ENCODE results near the gene SPTLC1.
A peak's percentile ranks its signal among the peaks of the same experiment; 100 is the strongest.
"Not testable (repeated sequence)": the region's sequence is repeated elsewhere in the genome, so short reads cannot be mapped to it uniquely, and the experiment has no call there.

Gene SPTLC1

GRCh38 chr9:92121265-92121664 lies 6.1 kb upstream of the SPTLC1 start:
- Histone ChIP-seq H3K9ac (ENCODE audit: low read length) (no peak overlapping the region), H3K4me3 (ENCODE audit: low read depth, low read length) (no peak overlapping the region), H3K4me1 (ENCODE audit: control insufficient read depth, insufficient read depth, low read length) (peaks cover 5% of the 10 kb centered on the region; the same call in 1 of the 2 replicates), H3K9me3 (ENCODE audit: control insufficient read depth, insufficient read depth, low read depth, low read length) (no peaks in the 10 kb centered on the region), H3K27me3 (ENCODE audit: control insufficient read depth, insufficient read depth, low read length) (no peaks in the 10 kb centered on the region), H3K27ac (ENCODE audit: low read depth, low read length) (no peak overlapping the region), H3K36me3 (ENCODE audit: control insufficient read depth, insufficient read depth, low read length) (no peaks in the 10 kb centered on the region)

DNA sequence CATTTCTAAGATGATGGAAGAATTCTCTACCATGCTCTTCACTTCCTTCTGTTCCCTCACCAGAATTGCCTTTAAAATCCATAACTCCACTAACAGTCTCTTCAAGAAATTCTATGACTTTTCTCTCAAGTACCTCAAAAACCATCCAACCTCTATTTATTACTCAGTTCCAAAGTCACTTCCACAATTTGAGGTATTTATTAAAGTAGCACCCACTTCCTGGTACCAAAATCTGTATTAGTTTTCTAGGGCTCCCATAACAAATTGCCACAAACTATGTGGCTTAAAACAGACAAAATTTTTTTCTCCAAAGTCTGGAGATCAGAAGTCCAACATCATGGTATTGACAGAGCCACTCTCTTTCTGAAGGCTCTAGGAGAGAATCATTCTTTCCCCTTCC lies 4.9 kb upstream of the SPTLC1 start:
- H3K4me1 ChIP-seq (ENCODE audit: control insufficient read depth, insufficient read depth, low read length): peaks cover 5% of the 10 kb centered on the region; the same call in 1 of the 2 replicates
- no peaks in the 10 kb centered on the region for H3K27me3 ChIP-seq (ENCODE audit: control insufficient read depth, insufficient read depth, low read length)
- H3K4me3 ChIP-seq (ENCODE audit: low read depth, low read length): no peak overlapping the region
- H3K9ac ChIP-seq (ENCODE audit: low read length): no peak overlapping the region
- no peaks in the 10 kb centered on the region for H3K36me3 ChIP-seq (ENCODE audit: control insufficient read depth, insufficient read depth, low read length)
- no peaks in the 10 kb centered on the region for H3K9me3 ChIP-seq (ENCODE audit: control insufficient read depth, insufficient read depth, low read depth, low read length)
- H3K27ac ChIP-seq (ENCODE audit: low read depth, low read length): no peak overlapping the region

DNA sequence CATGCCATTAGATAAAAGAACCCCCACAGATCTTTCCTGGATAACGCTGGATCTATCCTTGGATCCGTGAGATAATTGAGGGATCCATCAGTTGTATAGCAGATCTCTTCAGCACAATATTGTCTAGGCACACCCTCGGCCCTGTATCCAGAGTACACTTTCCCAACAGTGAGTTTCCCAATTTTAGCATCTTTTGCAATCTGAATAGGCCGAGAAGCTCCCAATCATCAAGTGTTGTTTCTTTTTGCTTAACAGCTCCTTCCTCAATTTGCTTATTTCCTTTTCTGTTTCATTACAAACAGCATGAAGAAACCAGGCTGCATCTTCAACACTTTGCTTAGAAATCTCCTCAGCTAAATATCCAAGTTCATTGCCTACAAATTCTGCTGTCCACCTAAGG lies 4.4 kb upstream of the SPTLC1 start:
- no peaks in the 10 kb centered on the region for H3K36me3 ChIP-seq (ENCODE audit: control insufficient read depth, insufficient read depth, low read length)
- no peaks in the 10 kb centered on the region for H3K9me3 ChIP-seq (ENCODE audit: control insufficient read depth, insufficient read depth, low read depth, low read length)
- H3K27ac ChIP-seq (ENCODE audit: low read depth, low read length): no peak overlapping the region
- H3K27me3 ChIP-seq (ENCODE audit: control insufficient read depth, insufficient read depth, low read length): no peaks in the 10 kb centered on the region
- peaks cover 5% of the 10 kb centered on the region; the same call in 1 of the 2 replicates for H3K4me1 ChIP-seq (ENCODE audit: control insufficient read depth, insufficient read depth, low read length)
- H3K9ac ChIP-seq (ENCODE audit: low read length): no peak overlapping the region
- H3K4me3 ChIP-seq (ENCODE audit: low read depth, low read length): no peak overlapping the region

- peaks cover 61% of the 10 kb centered on the region for H3K36me3 ChIP-seq (ENCODE audit: control insufficient read depth, insufficient read depth, low read length)
- no peak overlapping the region for H3K9ac ChIP-seq (ENCODE audit: low read length)
- no peak overlapping the region for H3K4me3 ChIP-seq (ENCODE audit: low read depth, low read length)
- H3K27me3 ChIP-seq (ENCODE audit: control insufficient read depth, insufficient read depth, low read length): no peaks in the 10 kb centered on the region
- H3K4me1 ChIP-seq (ENCODE audit: control insufficient read depth, insufficient read depth, low read length): no peaks in the 10 kb centered on the region
- no peak overlapping the region for H3K27ac ChIP-seq (ENCODE audit: low read depth, low read length)
- 0 out of 2 replicates have a peak, but pooled peaks cover 6% of the 10 kb centered on the region for H3K9me3 ChIP-seq (ENCODE audit: control insufficient read depth, insufficient read depth, low read depth, low read length)
Measured at GRCh38 chr9:92108122-92108521, 7.1 kb downstream of the SPTLC1 start.

DNA sequence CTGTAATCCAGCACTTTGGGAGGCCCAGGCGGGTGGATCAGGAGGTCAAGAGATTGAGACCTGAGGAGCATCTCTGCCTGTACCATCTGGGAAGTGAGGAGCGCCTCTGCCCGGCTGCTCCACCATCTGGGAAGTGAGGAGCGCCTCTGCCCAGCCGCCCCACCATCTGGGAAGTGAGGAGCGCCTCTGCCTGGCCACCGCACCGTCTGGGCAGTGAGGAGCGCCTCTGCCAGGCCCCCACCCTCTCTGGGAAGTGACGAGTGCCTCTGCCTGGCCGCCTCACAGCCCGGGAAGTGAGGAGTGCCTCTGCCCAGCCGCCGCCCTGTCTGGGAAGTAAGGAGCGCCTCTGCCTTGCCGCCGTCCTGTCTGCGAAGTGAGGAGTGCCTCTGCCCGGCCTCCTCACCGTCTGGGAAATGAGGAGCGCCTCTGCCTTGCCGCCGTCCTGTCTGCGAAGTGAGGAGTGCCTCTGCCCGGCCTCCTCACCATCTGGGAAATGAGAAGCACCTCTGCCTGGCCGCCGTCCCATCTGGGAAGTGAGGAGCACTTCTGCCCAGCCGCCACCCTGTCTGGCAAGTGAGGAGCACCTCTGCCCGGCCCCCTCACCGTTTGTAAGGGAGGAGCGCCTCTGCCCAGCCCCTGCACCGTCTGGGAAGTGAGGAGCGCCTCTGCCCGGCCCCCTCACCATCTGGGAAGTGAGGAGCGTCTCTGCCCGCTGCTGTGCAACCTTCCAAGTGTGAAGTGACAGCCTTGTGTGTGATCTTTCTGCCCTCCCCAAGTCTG lies 9.6 kb downstream of the SPTLC1 start:
- not testable (repeated sequence) for H3K4me3 ChIP-seq (ENCODE audit: low read depth, low read length); H3K27ac ChIP-seq (ENCODE audit: low read depth, low read length); H3K27me3 ChIP-seq (ENCODE audit: control insufficient read depth, insufficient read depth, low read length); H3K4me1 ChIP-seq (ENCODE audit: control insufficient read depth, insufficient read depth, low read length); H3K9me3 ChIP-seq (ENCODE audit: control insufficient read depth, insufficient read depth, low read depth, low read length); H3K9ac ChIP-seq (ENCODE audit: low read length)
- peaks cover 45% of the 10 kb centered on the region for H3K36me3 ChIP-seq (ENCODE audit: control insufficient read depth, insufficient read depth, low read length)

DNA sequence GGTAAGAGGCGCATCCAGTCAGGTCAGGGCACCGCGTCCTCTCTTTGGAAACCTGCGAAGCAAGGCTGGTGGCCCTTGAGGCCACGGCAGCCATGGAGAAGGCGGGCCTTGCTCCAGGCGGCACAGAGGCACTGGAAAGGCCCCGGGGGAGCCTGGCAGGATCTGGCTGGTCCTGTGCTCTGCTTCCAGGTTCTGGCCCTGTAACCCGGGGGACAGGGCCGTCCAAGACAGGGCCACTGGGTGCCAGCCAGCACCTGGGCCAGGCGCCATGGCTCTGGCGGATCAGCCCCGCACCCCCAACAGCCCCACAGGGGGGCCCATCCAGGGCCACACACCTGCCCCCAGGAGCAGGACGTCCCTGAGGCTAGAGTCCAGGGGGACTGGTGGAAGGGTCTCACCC lies 11.6 kb downstream of the SPTLC1 start:
- not testable (repeated sequence) for H3K9me3 ChIP-seq (ENCODE audit: control insufficient read depth, insufficient read depth, low read depth, low read length); H3K4me1 ChIP-seq (ENCODE audit: control insufficient read depth, insufficient read depth, low read length); H3K4me3 ChIP-seq (ENCODE audit: low read depth, low read length); H3K27ac ChIP-seq (ENCODE audit: low read depth, low read length); H3K9ac ChIP-seq (ENCODE audit: low read length); H3K27me3 ChIP-seq (ENCODE audit: control insufficient read depth, insufficient read depth, low read length)
- peaks cover 34% of the 10 kb centered on the region for H3K36me3 ChIP-seq (ENCODE audit: control insufficient read depth, insufficient read depth, low read length)

DNA sequence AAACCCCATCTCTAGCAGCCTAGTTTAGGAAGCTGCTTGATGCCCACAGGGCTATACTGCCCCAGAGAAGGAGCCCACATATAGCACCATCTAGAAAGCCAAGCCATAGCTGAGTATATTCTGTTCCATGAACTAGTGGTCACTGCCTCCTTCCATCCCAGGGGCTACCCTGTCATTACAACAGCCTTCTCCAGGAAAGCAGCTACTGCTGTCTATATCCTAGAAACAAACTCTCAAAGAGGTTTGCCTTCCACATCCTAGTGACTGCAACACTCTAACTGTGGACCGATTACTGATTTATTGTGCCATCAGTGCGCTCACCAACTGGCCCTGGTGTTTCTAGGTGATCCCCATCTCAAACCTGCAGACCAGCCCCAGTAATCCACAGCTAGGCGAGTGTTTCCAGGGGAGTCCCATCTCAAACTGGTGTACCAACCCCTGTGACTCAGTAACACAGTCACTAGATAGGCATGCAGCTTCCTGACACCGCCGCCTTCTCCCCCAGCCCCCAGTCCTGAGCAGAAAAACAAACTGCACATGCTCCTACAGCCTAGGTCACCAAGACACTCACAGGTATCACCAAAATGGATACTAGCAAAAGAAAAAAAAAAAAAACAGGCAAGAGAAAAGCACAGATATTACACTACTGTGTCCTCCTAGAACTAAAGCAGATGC lies 14.8 kb downstream of the SPTLC1 start:
- Histone ChIP-seq H3K9me3 (ENCODE audit: control insufficient read depth, insufficient read depth, low read depth, low read length) (0 out of 2 replicates have a peak, but pooled peaks cover under 1% of the 10 kb centered on the region), H3K9ac (ENCODE audit: low read length) (peak overlapping the region; percentile 49), H3K4me1 (ENCODE audit: control insufficient read depth, insufficient read depth, low read length) (peaks cover 25% of the 10 kb centered on the region), H3K27ac (ENCODE audit: low read depth, low read length) (no peak overlapping the region; the same call in 1 of the 2 replicates), H3K4me3 (ENCODE audit: low read depth, low read length) (no peak overlapping the region), H3K27me3 (ENCODE audit: control insufficient read depth, insufficient read depth, low read length) (no peaks in the 10 kb centered on the region), H3K36me3 (ENCODE audit: control insufficient read depth, insufficient read depth, low read length) (peaks cover 22% of the 10 kb centered on the region)

DNA sequence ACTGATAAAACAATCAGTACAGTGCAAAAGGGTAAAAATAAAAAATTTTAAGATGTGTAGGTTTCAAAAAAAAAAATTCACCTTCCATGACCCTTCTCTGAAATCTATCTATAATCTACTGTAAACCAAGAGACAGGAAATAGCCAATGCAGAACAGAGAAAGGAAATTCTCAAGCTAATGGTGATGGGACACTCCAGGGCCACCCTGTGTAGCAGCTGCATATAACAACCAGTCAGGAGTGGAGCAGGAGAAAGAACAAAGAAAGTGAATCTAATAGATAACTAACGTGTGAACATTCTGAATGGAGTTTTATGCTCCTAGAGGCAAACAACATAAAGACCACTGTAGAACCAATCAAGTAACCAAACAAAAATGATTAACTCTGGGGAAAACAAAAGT lies 16.6 kb downstream of the SPTLC1 start:
- peak overlapping the region; percentile 13; the same call in 1 of the 2 replicates for H3K4me3 ChIP-seq (ENCODE audit: low read depth, low read length)
- H3K4me1 ChIP-seq (ENCODE audit: control insufficient read depth, insufficient read depth, low read length): peaks cover 36% of the 10 kb centered on the region
- H3K9me3 ChIP-seq (ENCODE audit: control insufficient read depth, insufficient read depth, low read depth, low read length): no peaks in the 10 kb centered on the region
- H3K9ac ChIP-seq (ENCODE audit: low read length): peak overlapping the region; percentile 69
- peaks cover 15% of the 10 kb centered on the region for H3K36me3 ChIP-seq (ENCODE audit: control insufficient read depth, insufficient read depth, low read length)
- H3K27ac ChIP-seq (ENCODE audit: low read depth, low read length): peak overlapping the region; percentile 68; the same call in 1 of the 2 replicates
- no peaks in the 10 kb centered on the region for H3K27me3 ChIP-seq (ENCODE audit: control insufficient read depth, insufficient read depth, low read length)

GRCh38 chr9:92097997-92098482 lies 17.2 kb downstream of the SPTLC1 start:
- H3K9ac ChIP-seq (ENCODE audit: low read length): peak overlapping the region; percentile 69
- no peaks in the 10 kb centered on the region for H3K27me3 ChIP-seq (ENCODE audit: control insufficient read depth, insufficient read depth, low read length)
- peaks cover 36% of the 10 kb centered on the region for H3K4me1 ChIP-seq (ENCODE audit: control insufficient read depth, insufficient read depth, low read length)
- no peaks in the 10 kb centered on the region for H3K9me3 ChIP-seq (ENCODE audit: control insufficient read depth, insufficient read depth, low read depth, low read length)
- peak overlapping the region; percentile 88 for H3K27ac ChIP-seq (ENCODE audit: low read depth, low read length)
- peak overlapping the region; percentile 13; the same call in 1 of the 2 replicates for H3K4me3 ChIP-seq (ENCODE audit: low read depth, low read length)
- peaks cover 9% of the 10 kb centered on the region for H3K36me3 ChIP-seq (ENCODE audit: control insufficient read depth, insufficient read depth, low read length)

DNA sequence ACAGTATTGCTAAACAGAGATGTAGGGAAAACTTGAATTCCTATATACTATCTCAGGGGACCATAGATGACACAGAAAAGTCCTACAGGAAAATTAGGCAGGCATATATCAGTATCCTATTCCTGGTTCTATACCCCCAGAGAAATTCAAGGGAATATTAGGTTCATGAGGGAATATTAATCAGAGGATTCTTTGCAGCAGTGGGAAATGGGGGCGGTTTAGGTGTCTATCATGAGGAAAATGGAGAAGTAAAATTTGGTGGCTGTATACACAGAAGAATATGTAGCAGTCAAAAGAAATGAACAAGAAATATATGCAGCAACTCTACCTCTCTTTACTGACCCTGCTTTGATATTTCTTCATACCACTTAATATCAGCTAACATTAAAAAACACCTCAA lies 20.0 kb downstream of the SPTLC1 start:
- no peak overlapping the region for H3K4me3 ChIP-seq (ENCODE audit: low read depth, low read length)
- peaks cover 3% of the 10 kb centered on the region; the same call in 1 of the 2 replicates for H3K9me3 ChIP-seq (ENCODE audit: control insufficient read depth, insufficient read depth, low read depth, low read length)

GRCh38 chr9:92094655-92095054 lies 20.6 kb downstream of the SPTLC1 start:
- H3K4me1 ChIP-seq (ENCODE audit: control insufficient read depth, insufficient read depth, low read length): peaks cover 28% of the 10 kb centered on the region
- H3K27me3 ChIP-seq (ENCODE audit: control insufficient read depth, insufficient read depth, low read length): no peaks in the 10 kb centered on the region
- peaks cover 7% of the 10 kb centered on the region; the same call in 1 of the 2 replicates for H3K9me3 ChIP-seq (ENCODE audit: control insufficient read depth, insufficient read depth, low read depth, low read length)
- peak overlapping the region; percentile 4; the same call in 1 of the 2 replicates for H3K27ac ChIP-seq (ENCODE audit: low read depth, low read length)
- H3K36me3 ChIP-seq (ENCODE audit: control insufficient read depth, insufficient read depth, low read length): peaks cover 26% of the 10 kb centered on the region; the same call in 1 of the 2 replicates
- no peak overlapping the region for H3K4me3 ChIP-seq (ENCODE audit: low read depth, low read length)
- H3K9ac ChIP-seq (ENCODE audit: low read length): no peak overlapping the region

More for the DNA sequence above, 20.0 kb downstream of the SPTLC1 start:
- Histone ChIP-seq H3K27ac (ENCODE audit: low read depth, low read length) (peak overlapping the region; percentile 4; the same call in 1 of the 2 replicates), H3K36me3 (ENCODE audit: control insufficient read depth, insufficient read depth, low read length) (peaks cover 20% of the 10 kb centered on the region; the same call in 1 of the 2 replicates), H3K9ac (ENCODE audit: low read length) (no peak overlapping the region), H3K27me3 (ENCODE audit: control insufficient read depth, insufficient read depth, low read length) (no peaks in the 10 kb centered on the region), H3K4me1 (ENCODE audit: control insufficient read depth, insufficient read depth, low read length) (peaks cover 31% of the 10 kb centered on the region)

Data from HUES6 (cell line).